Prostate gland (tissue), 2 donors: ENCODE results near the gene FBXO45. TPM values are rescaled to one million over a fixed set of nuclear protein-coding genes. Genes with fewer than 3 reads are reported as not detected.
A peak's percentile ranks its signal among the peaks of the same experiment; 100 is the strongest.
"Not testable (repeated sequence)": the region's sequence is repeated elsewhere in the genome, so short reads cannot be mapped to it uniquely, and the experiment has no call there.

ENCODE experiments used
- DNase-seq: peaks from one replicate; pipeline ENCODE4 v3.0.0-alpha.2; 2019; ENCODE audit warnings: low spot score
- H3K27ac ChIP-seq, 2 donors: fragments of 200-600 bp; sonication (generic); 2 replicates each; pipeline ENCODE4 v1.5.1; 2017 to 2019
- H3K27me3 ChIP-seq: fragments of 200-600 bp; sonication (generic); replicated peaks from 2 replicates; pipeline ENCODE4 v1.5.1; 2019; ENCODE audit not compliant: insufficient read depth
- H3K36me3 ChIP-seq, 2 donors: fragments of 200-600 bp; sonication (generic); 1 replicate in 1 of 2; 2 replicates in 1 of 2; pipeline versions ENCODE4 v1.5.1 to v1.8.1; 2017 to 2019
- H3K4me1 ChIP-seq: fragments of 200-600 bp; sonication (generic); replicated peaks from 2 replicates; pipeline ENCODE4 v1.5.1; 2019
- H3K4me3 ChIP-seq, 2 donors: fragments of 200-600 bp; sonication (generic); 2 replicates each; pipeline ENCODE4 v1.5.1; 2017 to 2019
- H3K9me3 ChIP-seq: fragments of 200-600 bp; sonication (generic); 2 replicates; pipeline ENCODE4 v1.5.1; 2017
- POLR2A ChIP-seq: fragments of 450-650 bp; IDR thresholded peaks from one replicate; pipeline ENCODE4 v1.6.1; 2016; ENCODE audit warnings: antibody characterized with exemption, mild to moderate bottlenecking
- POLR2AphosphoS5 ChIP-seq: sonication (generic); formaldehyde crosslinking; IDR thresholded peaks from one replicate; pipeline ENCODE4 v1.6.1; 2017; ENCODE audit warnings: antibody characterized with exemption
- WGBS: methylation state at CpG from one replicate; pipeline ENCODE4 v1.1.5; 2018; 5-methylcytosine and 5-hydroxymethylcytosine counted together
- intact Hi-C: fragments of 100-400 bp; cut with DNase I; formaldehyde crosslinking; loops from one replicate; pipeline ENCODE4 v1.14.2; 2022
- total RNA-seq, 2 donors: library from RNA; depleted of rRNA; stranded (reverse); fragments of >200 nt; gene quantifications; one replicate each; pipeline ENCODE4 v1.1.0, GENCODE V29; 2016
- TF ChIP-seq, protein P1 (sequence below), 4 experiments: fragments of 200-600 bp in 2 of 4; fragments of 450-650 bp in 2 of 4; sonication (generic) in 2 of 4; IDR thresholded peaks; 1 replicate in 3 of 4; 2 replicates in 1 of 4; pipeline ENCODE4 v1.5.1; 2016 to 2019; ENCODE audit warnings: antibody characterized with exemption in 4 of 4, mild to moderate bottlenecking in 2 of 4, moderate library complexity in 2 of 4

FBXO45 gene, protein sequence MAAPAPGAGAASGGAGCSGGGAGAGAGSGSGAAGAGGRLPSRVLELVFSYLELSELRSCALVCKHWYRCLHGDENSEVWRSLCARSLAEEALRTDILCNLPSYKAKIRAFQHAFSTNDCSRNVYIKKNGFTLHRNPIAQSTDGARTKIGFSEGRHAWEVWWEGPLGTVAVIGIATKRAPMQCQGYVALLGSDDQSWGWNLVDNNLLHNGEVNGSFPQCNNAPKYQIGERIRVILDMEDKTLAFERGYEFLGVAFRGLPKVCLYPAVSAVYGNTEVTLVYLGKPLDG
- total RNA-seq = 1 to 10 TPM; 5.7 to 6.1 TPM

DNA sequence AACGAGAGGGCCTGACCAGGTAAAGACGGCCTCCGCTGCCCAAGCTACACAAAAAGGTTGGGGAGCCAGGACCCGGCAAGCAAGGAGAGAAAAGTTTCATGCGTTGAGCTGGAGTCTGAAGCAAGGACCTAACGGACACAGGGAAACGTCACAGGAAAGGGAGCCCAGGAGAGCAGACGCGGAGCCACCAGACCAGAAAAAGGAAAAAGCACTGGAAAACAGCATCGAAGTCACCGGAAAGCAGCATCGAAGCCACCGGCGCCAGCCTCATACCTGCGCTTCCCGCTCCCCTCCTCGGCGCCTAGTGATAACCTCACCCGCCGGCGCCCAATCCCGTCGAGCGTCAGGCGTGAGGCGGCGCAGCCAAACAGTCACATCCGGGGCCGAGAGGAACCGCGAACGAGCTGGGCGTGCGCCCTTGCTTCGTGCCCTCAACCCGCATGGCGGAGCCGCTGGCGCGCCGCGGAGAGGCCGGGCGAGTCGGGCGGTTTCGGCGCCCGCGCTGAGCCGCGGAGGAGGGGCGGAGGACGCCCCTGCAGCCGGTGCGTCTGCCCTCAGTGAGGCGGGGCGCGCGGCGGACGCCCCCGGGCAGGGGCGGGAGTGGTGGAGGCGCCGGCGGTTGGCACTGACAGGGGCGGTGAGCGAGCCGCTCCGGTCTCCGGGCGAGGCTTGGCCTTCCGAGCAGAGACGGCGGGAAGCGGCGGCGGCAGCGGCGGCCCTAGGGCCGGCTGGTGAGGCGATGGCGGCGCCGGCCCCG, at the start of gene FBXO45, which contains the start of gene WDR53:
Gene FBXO45, plus strand, starts transcription at position 415 of the 757 bp plus-strand sequence. Its CDS starts 325 bp downstream, at position 740.
Gene WDR53, minus strand, starts transcription at position 309 of the 757 bp plus-strand sequence. CDS start 7,079 bp downstream, outside the sequence.
- Histone ChIP-seq H3K9me3 (no peaks in the 10 kb centered on the region), H3K27ac (peak within 1 kb of the TSS; percentile 72 to 74), H3K36me3 (no peaks in the 10 kb centered on the region), H3K4me1 (peaks cover 5% of the 10 kb centered on the region), H3K4me3 (peak within 1 kb of the TSS; percentile 66 to 69), H3K27me3 (no peaks in the 10 kb centered on the region)
- peak; percentile 70 for TF ChIP-seq POLR2A
- TF ChIP-seq, protein P1, sequence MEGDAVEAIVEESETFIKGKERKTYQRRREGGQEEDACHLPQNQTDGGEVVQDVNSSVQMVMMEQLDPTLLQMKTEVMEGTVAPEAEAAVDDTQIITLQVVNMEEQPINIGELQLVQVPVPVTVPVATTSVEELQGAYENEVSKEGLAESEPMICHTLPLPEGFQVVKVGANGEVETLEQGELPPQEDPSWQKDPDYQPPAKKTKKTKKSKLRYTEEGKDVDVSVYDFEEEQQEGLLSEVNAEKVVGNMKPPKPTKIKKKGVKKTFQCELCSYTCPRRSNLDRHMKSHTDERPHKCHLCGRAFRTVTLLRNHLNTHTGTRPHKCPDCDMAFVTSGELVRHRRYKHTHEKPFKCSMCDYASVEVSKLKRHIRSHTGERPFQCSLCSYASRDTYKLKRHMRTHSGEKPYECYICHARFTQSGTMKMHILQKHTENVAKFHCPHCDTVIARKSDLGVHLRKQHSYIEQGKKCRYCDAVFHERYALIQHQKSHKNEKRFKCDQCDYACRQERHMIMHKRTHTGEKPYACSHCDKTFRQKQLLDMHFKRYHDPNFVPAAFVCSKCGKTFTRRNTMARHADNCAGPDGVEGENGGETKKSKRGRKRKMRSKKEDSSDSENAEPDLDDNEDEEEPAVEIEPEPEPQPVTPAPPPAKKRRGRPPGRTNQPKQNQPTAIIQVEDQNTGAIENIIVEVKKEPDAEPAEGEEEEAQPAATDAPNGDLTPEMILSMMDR (IDR thresholded peaks at IDR 0.05) = peak in 2 of 4 experiments; percentile 38 to 40
- TF ChIP-seq POLR2AphosphoS5 = peak; percentile 99
- intact Hi-C loops = no loop called here
- under 1% methylated on average over 29 of the region's 87 CpGs for WGBS
- peak; percentile 93 for DNase-seq

DNA sequence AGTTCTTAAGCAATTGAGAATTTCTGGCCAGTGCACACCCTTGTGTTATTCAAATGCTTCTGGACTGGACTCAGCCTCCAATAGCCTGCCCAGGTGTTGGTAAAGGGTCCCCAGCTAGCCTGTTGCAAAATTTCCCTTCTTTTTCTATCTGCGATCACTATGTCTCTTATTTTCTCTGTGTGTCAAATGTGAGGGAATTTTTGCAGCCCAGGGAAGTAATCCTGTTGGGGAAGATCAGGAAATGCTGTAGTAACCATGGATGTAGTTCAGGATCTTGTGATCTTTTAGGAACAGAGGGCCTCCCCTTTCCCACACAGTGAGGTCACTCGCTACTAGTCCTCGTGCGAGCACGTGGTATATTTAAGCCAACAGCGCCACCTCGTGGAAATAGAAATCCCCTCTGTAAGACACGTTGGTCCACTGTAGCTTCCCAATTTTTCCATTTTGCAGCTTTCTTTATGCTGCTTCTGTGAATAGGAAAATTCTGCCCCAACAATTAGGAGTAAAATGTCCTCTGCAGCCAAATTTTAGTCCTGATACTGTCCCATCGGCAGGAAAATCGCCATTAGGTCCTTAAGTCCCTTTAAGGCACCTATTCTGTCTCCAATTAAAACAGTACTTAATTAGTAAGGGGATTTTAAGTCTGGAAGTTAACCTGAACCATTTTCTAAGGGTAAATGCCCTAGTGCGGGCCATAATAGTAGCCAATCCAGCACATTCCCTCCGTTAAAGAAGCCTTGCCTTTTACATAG, 49.3 kb upstream of the FBXO45 start:
- WGBS = 49% methylated on average over 12 of the region's 12 CpGs

DNA sequence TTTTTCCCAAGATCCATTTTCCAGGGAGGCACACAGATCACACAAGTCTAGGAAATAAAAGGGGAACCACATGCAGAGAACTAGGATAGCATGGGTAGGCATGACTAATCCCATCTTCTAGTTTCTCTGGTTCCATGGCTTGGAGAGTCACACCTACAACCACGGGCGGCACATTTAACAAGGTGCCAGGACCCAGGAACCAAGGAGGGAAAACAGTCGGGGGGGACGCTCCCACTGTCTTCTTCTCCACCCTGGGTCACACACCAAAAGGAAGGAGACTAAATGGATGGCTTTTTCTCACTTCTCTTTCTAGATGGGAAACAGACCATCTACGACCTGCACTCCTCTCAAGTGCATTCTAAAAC, 48.8 kb upstream of the FBXO45 start:
- Histone ChIP-seq H3K4me1 (no peaks in the 10 kb centered on the region), H3K9me3 (no peaks in the 10 kb centered on the region), H3K27me3 (no peaks in the 10 kb centered on the region), H3K36me3 (no peaks in the 10 kb centered on the region), H3K4me3 (no peak overlapping the region), H3K27ac (no peak overlapping the region)
- intact Hi-C loops = loop anchor here (2.0 kb wide), 1 partner anchor 265 kb away; no protein-coding TSS in a partner anchor
- no peak for DNase-seq
- 89% methylated on average over 5 of the region's 5 CpGs for whole genome bisulfite sequencing
- no peak for TF ChIP-seq POLR2AphosphoS5

More for the DNA sequence above, 49.3 kb upstream of the FBXO45 start:
- intact Hi-C loops = loop anchor here (2.0 kb wide), 1 partner anchor 264 kb away; no protein-coding TSS in a partner anchor
- Histone ChIP-seq H3K36me3 (no peaks in the 10 kb centered on the region), H3K9me3 (no peaks in the 10 kb centered on the region), H3K27ac (no peak overlapping the region), H3K4me3 (no peak overlapping the region), H3K27me3 (no peaks in the 10 kb centered on the region), H3K4me1 (no peaks in the 10 kb centered on the region)
- TF ChIP-seq POLR2A = no peak
- TF ChIP-seq, protein P1 (IDR thresholded peaks at IDR 0.05) = peak; percentile 27 to 60 (median 52)
- peak; percentile 45 for DNase-seq

DNA sequence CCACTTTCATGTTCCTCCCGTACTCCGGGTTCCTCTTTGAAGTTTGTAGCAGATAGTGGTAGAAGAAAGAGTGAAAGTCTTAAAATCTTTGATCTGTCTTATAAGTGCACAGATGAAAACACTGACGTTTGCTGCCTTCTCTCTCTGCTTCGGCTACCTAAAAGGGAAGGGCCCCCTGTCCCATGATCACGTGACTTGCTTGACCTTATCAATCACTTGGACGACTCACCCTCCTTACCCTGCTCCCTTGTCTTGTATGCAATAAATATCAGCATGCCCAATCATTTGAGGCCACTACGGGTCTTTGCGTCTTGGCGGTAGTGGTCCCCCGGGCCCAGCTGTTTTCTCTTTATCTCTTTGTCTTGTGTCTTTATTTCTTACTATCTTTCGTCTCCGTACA, 47.2 kb upstream of the FBXO45 start:
- WGBS = 86% methylated on average over 12 of the region's 12 CpGs
- H3K9me3 ChIP-seq, H3K4me1 ChIP-seq, H3K36me3 ChIP-seq, intact Hi-C loops, DNase-seq, H3K27ac ChIP-seq, H3K4me3 ChIP-seq, H3K27me3 ChIP-seq: not testable (repeated sequence)

DNA sequence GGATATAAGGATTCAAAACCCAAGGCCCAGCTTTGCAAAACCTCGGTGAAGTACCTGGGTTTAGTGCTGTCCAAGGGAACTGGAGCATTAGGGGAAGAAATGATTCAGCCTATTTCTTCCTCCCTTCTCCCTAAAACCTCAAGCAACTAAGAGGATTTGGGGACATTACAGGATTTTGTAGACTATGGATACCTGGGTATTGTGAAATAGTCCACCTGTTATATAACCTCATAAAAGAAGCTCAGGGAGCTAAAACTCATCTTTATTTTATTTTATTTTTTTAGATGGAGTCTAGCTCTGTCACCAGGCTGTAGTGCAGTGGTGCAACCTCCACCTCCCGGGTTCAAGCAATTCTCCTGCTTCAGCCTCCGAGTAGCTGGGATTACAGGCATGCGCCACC, 44.6 kb upstream of the FBXO45 start:
- WGBS = 94% methylated on average over 4 of the region's 4 CpGs
- DNase-seq = no peak
- TF ChIP-seq POLR2AphosphoS5 (no peak), POLR2A (no peak)
- TF ChIP-seq, protein P1 (IDR thresholded peaks at IDR 0.05) = no peak
- Histone ChIP-seq H3K27me3 (no peaks in the 10 kb centered on the region), H3K36me3 (no peaks in the 10 kb centered on the region), H3K27ac (no peak overlapping the region), H3K4me3 (no peak overlapping the region), H3K9me3 (no peaks in the 10 kb centered on the region), H3K4me1 (no peaks in the 10 kb centered on the region)
- intact Hi-C loops = no loop called here
